ENCODE results near the gene TAOK2.
"Not testable (repeated sequence)": the region's sequence is repeated elsewhere in the genome, so short reads cannot be mapped to it uniquely, and the experiment has no call there.

The TAOK2 gene

GRCh38 chr16:30004811-30005242 is 31.2 kb downstream of the TAOK2 start:
- DNase-seq: no peak

GRCh38 chr16:30005341-30006094 is 31.9 kb downstream of the TAOK2 start:
- no peak for DNase-seq

GRCh38 chr16:30006095-30006473 is 32.4 kb downstream of the TAOK2 start:
- no peak for DNase-seq

GRCh38 chr16:30006659-30007377 is 33.1 kb downstream of the TAOK2 start:
- no peak for DNase-seq

- DNase-seq: no peak
Measured at GRCh38 chr16:30007378-30007895, 33.8 kb downstream of the TAOK2 start.

GRCh38 chr16:30009085-30009862 is 35.6 kb downstream of the TAOK2 start:
- no peak for DNase-seq

GRCh38 chr16:30009990-30010843 is 36.5 kb downstream of the TAOK2 start:
- DNase-seq: no peak

- DNase-seq: peak; percentile 37
Measured at GRCh38 chr16:30010844-30011713, 37.4 kb downstream of the TAOK2 start, which contains the start of gene DOC2A. Gene DOC2A (minus strand): TSS chr16:30011027. CDS start chr16:30010222, 805 bp downstream.

GRCh38 chr16:30011714-30012504 is 38.2 kb downstream of the TAOK2 start:
- DNase-seq: no peak

GRCh38 chr16:30012598-30012997 is 38.9 kb downstream of the TAOK2 start:
- DNase-seq: not testable (repeated sequence)

- DNase-seq: not testable (repeated sequence)
Measured at GRCh38 chr16:30015450-30015849, 41.8 kb downstream of the TAOK2 start.

- DNase-seq: no peak
Measured at GRCh38 chr16:30016555-30017276, 43.0 kb downstream of the TAOK2 start.

- no peak for DNase-seq
Measured at GRCh38 chr16:30017277-30017656, 43.6 kb downstream of the TAOK2 start.

GRCh38 chr16:30017937-30018336 is 44.3 kb downstream of the TAOK2 start:
- DNase-seq: not testable (repeated sequence)

- DNase-seq: no peak
Measured at GRCh38 chr16:30018731-30019158, 45.1 kb downstream of the TAOK2 start.

- DNase-seq: no peak
Measured at GRCh38 chr16:30022887-30023286, 49.2 kb downstream of the TAOK2 start, which contains the start of gene C16orf92. Gene C16orf92 (plus strand): TSS chr16:30023198. CDS start chr16:30023341, 143 bp downstream.

GRCh38 chr16:30023586-30023985 is 49.9 kb downstream of the TAOK2 start:
- no peak for DNase-seq

- no peak for DNase-seq
Measured at GRCh38 chr16:30024451-30024850, 50.8 kb downstream of the TAOK2 start.

- no peak for DNase-seq
Measured at GRCh38 chr16:30025156-30025555, 51.5 kb downstream of the TAOK2 start.

All from stimulated activated naive CD4-positive, alpha-beta T cell treated with Interleukin-2 at 50 U/mL for 16 hours (primary cell).